Esophagus mucosa (tissue), 1 donor: ENCODE results near the gene PIEZO2. TPM values are rescaled to one million over a fixed set of nuclear protein-coding genes. Genes with fewer than 3 reads are reported as not detected.
"Not testable (repeated sequence)": the region's sequence is repeated elsewhere in the genome, so short reads cannot be mapped to it uniquely, and the experiment has no call there.

ENCODE experiments used
- ATAC-seq: fragments of 200-7000 bp; cut with Tn5 transposase; one replicate; pipeline ENCODE4 v1.9.1; 2020
- total RNA-seq: library from RNA; stranded (reverse); gene quantifications from one replicate; pipeline ENCODE4 v1.2.4, GENCODE V29; 2023
- donor health status: DM: yes; HTN: yes; CAD: no.

The PIEZO2 gene
- total RNA-seq, 1 donor from 2014 or later = 0.76 TPM

GRCh38 chr18:11148680-11149440 is 509 bp downstream of the PIEZO2 start:
- no peak for ATAC-seq

GRCh38 chr18:11147962-11148679 is 1.2 kb downstream of the PIEZO2 start:
- no peak for ATAC-seq

- no peak for ATAC-seq
These were observed 1.9 kb downstream of the PIEZO2 start for GRCh38 chr18:11147371-11147951.

- ATAC-seq = no peak
These were observed 2.4 kb downstream of the PIEZO2 start for GRCh38 chr18:11146947-11147345.

- ATAC-seq = peak; percentile 31
These were observed 3.0 kb downstream of the PIEZO2 start for GRCh38 chr18:11146238-11146946.

GRCh38 chr18:11145413-11146191 is 3.8 kb downstream of the PIEZO2 start:
- ATAC-seq = no peak

- no peak for ATAC-seq
These were observed 12.0 kb downstream of the PIEZO2 start for GRCh38 chr18:11137400-11137799.

GRCh38 chr18:11136241-11136640 is 13.1 kb downstream of the PIEZO2 start:
- no peak for ATAC-seq

- no peak for ATAC-seq
These were observed 14.4 kb downstream of the PIEZO2 start for GRCh38 chr18:11134940-11135339.

GRCh38 chr18:11129059-11129458 is 20.3 kb downstream of the PIEZO2 start:
- ATAC-seq = not testable (repeated sequence)

- ATAC-seq = no peak
These were observed 23.7 kb downstream of the PIEZO2 start for GRCh38 chr18:11125492-11126315.

GRCh38 chr18:11124054-11124453 is 25.3 kb downstream of the PIEZO2 start:
- ATAC-seq = no peak

- ATAC-seq = no peak
These were observed 27.9 kb downstream of the PIEZO2 start for GRCh38 chr18:11121443-11121849.

- ATAC-seq = no peak
These were observed 29.3 kb downstream of the PIEZO2 start for GRCh38 chr18:11119959-11120587.

GRCh38 chr18:11119550-11119949 is 29.8 kb downstream of the PIEZO2 start:
- no peak for ATAC-seq

- ATAC-seq = no peak
These were observed 31.2 kb downstream of the PIEZO2 start for GRCh38 chr18:11118051-11118766.

GRCh38 chr18:11115276-11115675 is 34.1 kb downstream of the PIEZO2 start:
- ATAC-seq = no peak

- ATAC-seq = no peak
These were observed 34.7 kb downstream of the PIEZO2 start for GRCh38 chr18:11114653-11115052.

GRCh38 chr18:11113937-11114336 is 35.4 kb downstream of the PIEZO2 start:
- ATAC-seq = no peak

GRCh38 chr18:11113046-11113548 is 36.3 kb downstream of the PIEZO2 start:
- no peak for ATAC-seq
